Mesendoderm (in vitro differentiated cells): ENCODE results near the gene MTCL3. TPM values are rescaled to one million over a fixed set of nuclear protein-coding genes. Genes with fewer than 3 reads are reported as not detected.
"Not testable (repeated sequence)": the region's sequence is repeated elsewhere in the genome, so short reads cannot be mapped to it uniquely, and the experiment has no call there.

Source experiments
- DNase-seq: peaks from one replicate; pipeline ENCODE4 v3.0.0; 2013
- H2AK5ac ChIP-seq: 2 replicates; pipeline ENCODE4 v1.6.1; 2013; ENCODE audit warnings: low read length, inconsistent platforms
- H2BK120ac ChIP-seq: 2 replicates; pipeline ENCODE4 v1.6.1; 2013; ENCODE audit warnings: low read depth, mild to moderate bottlenecking, low read length, moderate library complexity, mixed read lengths
- H2BK15ac ChIP-seq: replicated peaks from 2 replicates; pipeline ENCODE4 v1.6.1; 2013; ENCODE audit warnings: low read depth, mild to moderate bottlenecking, moderate library complexity
- H2BK5ac ChIP-seq: 2 replicates; pipeline ENCODE4 v1.6.1; 2013; ENCODE audit warnings: low read length, inconsistent platforms
- H3K18ac ChIP-seq: 2 replicates; pipeline ENCODE4 v1.6.1; 2013; ENCODE audit warnings: mild to moderate bottlenecking, low read length, mixed read lengths
- H3K23ac ChIP-seq: one replicate; pipeline ENCODE4 v1.6.1; 2013; ENCODE audit warnings: low read length
- H3K27ac ChIP-seq: 2 replicates; pipeline ENCODE4 v1.5.1; 2013; ENCODE audit warnings: low read depth, mild to moderate bottlenecking, inconsistent platforms, low read length, moderate library complexity
- H3K27me3 ChIP-seq: 2 replicates; pipeline ENCODE4 v1.6.1; 2013; ENCODE audit warnings: low read length, control low read depth, mild to moderate bottlenecking, inconsistent platforms; ENCODE audit not compliant: insufficient read depth, poor library complexity
- H3K36me3 ChIP-seq: 2 replicates; pipeline ENCODE4 v1.6.1; 2013; ENCODE audit warnings: low read length, inconsistent platforms; ENCODE audit not compliant: control insufficient read depth, insufficient read depth
- H3K4ac ChIP-seq: one replicate; pipeline ENCODE4 v1.6.1; 2013; ENCODE audit warnings: low read depth, mild to moderate bottlenecking, low read length, moderate library complexity
- H3K4me1 ChIP-seq: 2 replicates; pipeline ENCODE4 v1.6.1; 2013; ENCODE audit warnings: low read depth, low read length, inconsistent platforms; ENCODE audit not compliant: control insufficient read depth
- H3K4me2 ChIP-seq: 2 replicates; pipeline ENCODE4 v1.6.1; 2013; ENCODE audit warnings: low read length
- H3K4me3 ChIP-seq: 2 replicates; pipeline ENCODE4 v1.5.1; 2013; ENCODE audit warnings: mild to moderate bottlenecking, low read length
- H3K56ac ChIP-seq: one replicate; pipeline ENCODE4 v1.6.1; 2013; ENCODE audit warnings: low read length
- H3K79me1 ChIP-seq: 2 replicates; pipeline ENCODE4 v1.6.1; 2013; ENCODE audit warnings: low read length, inconsistent platforms
- H3K79me2 ChIP-seq: 2 replicates; pipeline ENCODE4 v1.6.1; 2013; ENCODE audit warnings: mild to moderate bottlenecking, low read length; ENCODE audit not compliant: control insufficient read depth, insufficient read depth
- H3K9ac ChIP-seq: 2 replicates; pipeline ENCODE4 v1.6.1; 2013; ENCODE audit warnings: low read length, inconsistent platforms
- H4K5ac ChIP-seq: one replicate; pipeline ENCODE4 v1.6.1; 2013; ENCODE audit warnings: low read length
- H4K8ac ChIP-seq: one replicate; pipeline ENCODE4 v1.6.1; 2013; ENCODE audit warnings: low read depth, mild to moderate bottlenecking, control low read depth, low read length, moderate library complexity
- WGBS: extraction: QIAGEN DNeasy Blood & Tissue Kit; methylation state at CpG from one replicate; pipeline ENCODE4 v1.1.7; 2013; ENCODE audit warnings: low lambda C conversion rate, missing lambda C conversion rate; ENCODE audit not compliant: insufficient coverage; ENCODE audit errors: extremely low coverage; 5-methylcytosine and 5-hydroxymethylcytosine counted together
- small RNA-seq: library from polyadenylated mRNA; stranded (forward); fragments of <200 nt; extraction: miRNeasy Mini kit (QIAGEN cat#:217004); gene quantifications from one replicate; pipeline ENCODE3, GENCODE V24; 2013; ENCODE audit not compliant: insufficient read depth

Gene MTCL3

DNA sequence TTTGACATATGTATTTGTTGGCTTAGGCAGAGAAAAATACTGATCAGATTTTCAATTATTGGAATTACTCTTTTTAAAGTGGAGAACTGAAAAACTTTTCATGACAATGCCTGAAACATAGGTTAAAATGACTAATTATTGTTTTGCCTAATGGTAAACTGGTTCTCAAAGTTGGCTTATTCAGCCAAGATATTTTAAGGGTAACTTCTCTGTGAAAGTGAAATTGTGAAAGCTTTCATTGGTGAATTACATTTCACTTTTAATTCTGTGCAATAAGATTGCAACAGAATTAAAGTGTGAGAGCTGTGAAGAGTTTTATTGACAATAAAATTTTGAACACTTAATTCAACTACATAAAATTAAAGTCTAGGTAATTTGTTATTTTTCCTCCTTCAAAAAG lies 84.5 kb downstream of the MTCL3 start:
- Histone ChIP-seq H3K4me2 (no peak overlapping the region), H3K79me2 (no peaks in the 10 kb centered on the region), H3K23ac (no peak overlapping the region), H2AK5ac (no peak overlapping the region), H3K36me3 (no peaks in the 10 kb centered on the region), H3K18ac (no peak overlapping the region), H2BK120ac (no peak overlapping the region), H3K4me3 (no peak overlapping the region), H3K27ac (no peak overlapping the region), H3K27me3 (no peaks in the 10 kb centered on the region), H3K4ac (no peak overlapping the region), H2BK5ac (no peak overlapping the region), H2BK15ac (no peak overlapping the region), H4K5ac (no peak overlapping the region), H3K9ac (no peak overlapping the region), H3K56ac (no peak overlapping the region), H3K4me1 (no peaks in the 10 kb centered on the region), H3K79me1 (no peaks in the 10 kb centered on the region), H4K8ac (no peak overlapping the region)
- no peak for DNase-seq

DNA sequence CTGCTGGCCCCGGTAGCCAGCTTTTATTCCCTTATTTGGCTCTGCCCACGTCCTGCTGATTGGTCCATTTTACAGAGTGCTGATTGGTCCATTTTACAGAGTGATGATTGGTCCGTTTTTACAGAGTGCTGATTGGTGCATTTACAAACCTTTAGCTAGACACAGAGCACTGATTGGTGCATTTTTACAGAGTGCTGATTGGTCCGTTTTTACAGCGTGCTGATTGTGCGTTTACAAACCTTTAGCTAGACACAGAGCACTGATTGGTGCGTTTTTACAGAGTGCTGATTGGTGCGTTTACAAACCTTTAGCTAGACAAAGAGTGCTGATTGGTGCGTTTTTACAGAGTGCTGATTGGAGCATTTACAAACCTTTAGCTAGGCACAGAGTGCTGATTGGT lies 90.6 kb downstream of the MTCL3 start:
- not testable (repeated sequence) for H4K5ac ChIP-seq, H3K79me1 ChIP-seq, H3K79me2 ChIP-seq, H3K4me1 ChIP-seq, H3K27ac ChIP-seq, H3K4me3 ChIP-seq, H3K4me2 ChIP-seq, H3K4ac ChIP-seq, H3K27me3 ChIP-seq, H3K9ac ChIP-seq, H4K8ac ChIP-seq, H2AK5ac ChIP-seq, H3K36me3 ChIP-seq, H3K56ac ChIP-seq, H2BK15ac ChIP-seq, H2BK120ac ChIP-seq, H2BK5ac ChIP-seq, H3K18ac ChIP-seq, H3K23ac ChIP-seq, DNase-seq
- WGBS, result no CpG with 5 or more reads among the region's 9 CpGs

DNA sequence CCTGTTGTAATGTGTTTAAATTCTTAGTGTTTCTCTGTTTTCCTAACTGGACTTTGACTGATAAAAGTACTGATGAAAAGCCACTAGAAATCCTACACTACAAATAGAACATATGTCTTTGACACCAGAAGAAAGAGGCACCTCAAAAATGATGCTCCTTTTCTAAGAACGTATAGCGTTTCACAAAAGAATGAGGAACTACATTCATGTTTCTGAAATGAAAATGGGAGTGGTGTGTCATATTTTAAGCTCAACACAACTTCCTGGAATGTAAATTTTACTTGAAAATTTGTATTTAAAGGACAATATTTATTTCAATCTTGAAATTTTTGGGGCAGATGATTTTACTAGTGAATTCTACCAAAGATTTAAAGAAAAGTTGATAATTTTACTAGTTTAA lies 95.2 kb downstream of the MTCL3 start:
- H3K23ac ChIP-seq, result no peak overlapping the region
- no peak overlapping the region for H3K27ac ChIP-seq
- no peak overlapping the region for H2BK120ac ChIP-seq
- H3K4me3 ChIP-seq, result no peak overlapping the region
- no peak overlapping the region for H4K8ac ChIP-seq
- no peak overlapping the region for H2BK5ac ChIP-seq
- H3K56ac ChIP-seq, result no peak overlapping the region
- H3K9ac ChIP-seq, result no peak overlapping the region
- H2BK15ac ChIP-seq, result no peak overlapping the region
- no CpG with 5 or more reads among the region's 2 CpGs for WGBS
- DNase-seq, result no peak
- H3K27me3 ChIP-seq, result no peaks in the 10 kb centered on the region
- no peak overlapping the region for H3K18ac ChIP-seq
- H3K4ac ChIP-seq, result no peak overlapping the region
- no peaks in the 10 kb centered on the region for H3K36me3 ChIP-seq
- H3K4me2 ChIP-seq, result no peak overlapping the region
- no peaks in the 10 kb centered on the region for H3K79me1 ChIP-seq
- no peak overlapping the region for H2AK5ac ChIP-seq
- H3K4me1 ChIP-seq, result no peaks in the 10 kb centered on the region
- no peak overlapping the region for H4K5ac ChIP-seq
- no peaks in the 10 kb centered on the region for H3K79me2 ChIP-seq

Small RNA genes within 50 kb of the gene (small RNA-seq; reads per million reads assigned to genes)
- gene KIAA0408, result not detected
